Measurements from ENCODE around the gene RTRAF.

Gene RTRAF

GRCh38 chr14:51993285-51993920 lies 4.1 kb downstream of the RTRAF start:
- DNase-seq (ENCODE audit: low spot score): no peak

- DNase-seq (ENCODE audit: low spot score): peak; percentile 53
Observed at GRCh38 chr14:51996148-51996746, 6.9 kb downstream of the RTRAF start.

- no peak for DNase-seq (ENCODE audit: low spot score)
Observed at GRCh38 chr14:51998348-51998747, 9.0 kb downstream of the RTRAF start.

GRCh38 chr14:51999084-51999483 lies 9.7 kb downstream of the RTRAF start:
- DNase-seq (ENCODE audit: low spot score): no peak

GRCh38 chr14:52000019-52000582 lies 10.8 kb downstream of the RTRAF start:
- no peak for DNase-seq (ENCODE audit: low spot score)

GRCh38 chr14:52000696-52001095 lies 11.3 kb downstream of the RTRAF start:
- DNase-seq (ENCODE audit: low spot score): no peak

GRCh38 chr14:52002542-52002941 lies 13.2 kb downstream of the RTRAF start:
- DNase-seq (ENCODE audit: low spot score): no peak

GRCh38 chr14:52003324-52003723 lies 14.0 kb downstream of the RTRAF start:
- no peak for DNase-seq (ENCODE audit: low spot score)

GRCh38 chr14:52005625-52006024 lies 16.3 kb downstream of the RTRAF start:
- no peak for DNase-seq (ENCODE audit: low spot score)

GRCh38 chr14:52006361-52006760 lies 17.0 kb downstream of the RTRAF start:
- no peak for DNase-seq (ENCODE audit: low spot score)

- no peak for DNase-seq (ENCODE audit: low spot score)
Observed at GRCh38 chr14:52007211-52007610, 17.9 kb downstream of the RTRAF start.

- DNase-seq (ENCODE audit: low spot score): no peak
Observed at GRCh38 chr14:52007637-52008036, 18.3 kb downstream of the RTRAF start.

GRCh38 chr14:52008136-52008535 lies 18.8 kb downstream of the RTRAF start:
- DNase-seq (ENCODE audit: low spot score): no peak

- no peak for DNase-seq (ENCODE audit: low spot score)
Observed at GRCh38 chr14:52010173-52010693, 20.9 kb downstream of the RTRAF start.

GRCh38 chr14:52011523-52011922 lies 22.2 kb downstream of the RTRAF start:
- no peak for DNase-seq (ENCODE audit: low spot score)

- DNase-seq (ENCODE audit: low spot score): no peak
Observed at GRCh38 chr14:52012635-52013034, 23.3 kb downstream of the RTRAF start.

- no peak for DNase-seq (ENCODE audit: low spot score)
Observed at GRCh38 chr14:52013984-52014600, 24.7 kb downstream of the RTRAF start.

- no peak for DNase-seq (ENCODE audit: low spot score)
Observed at GRCh38 chr14:52014601-52015267, 25.4 kb downstream of the RTRAF start.

GRCh38 chr14:52015411-52016030 lies 26.2 kb downstream of the RTRAF start:
- DNase-seq (ENCODE audit: low spot score): no peak

GRCh38 chr14:52018252-52018651 lies 28.9 kb downstream of the RTRAF start:
- DNase-seq (ENCODE audit: low spot score): no peak

- DNase-seq (ENCODE audit: low spot score): no peak
Observed at GRCh38 chr14:52018970-52019369, 29.6 kb downstream of the RTRAF start.

GRCh38 chr14:52020161-52020714 lies 30.9 kb downstream of the RTRAF start:
- DNase-seq (ENCODE audit: low spot score): no peak
